ENCODE data around the gene PCDHB3.
A peak's percentile ranks its signal among the peaks of the same experiment; 100 is the strongest.
"Not testable (repeated sequence)": the region's sequence is repeated elsewhere in the genome, so short reads cannot be mapped to it uniquely, and the experiment has no call there.

The PCDHB3 gene

DNA sequence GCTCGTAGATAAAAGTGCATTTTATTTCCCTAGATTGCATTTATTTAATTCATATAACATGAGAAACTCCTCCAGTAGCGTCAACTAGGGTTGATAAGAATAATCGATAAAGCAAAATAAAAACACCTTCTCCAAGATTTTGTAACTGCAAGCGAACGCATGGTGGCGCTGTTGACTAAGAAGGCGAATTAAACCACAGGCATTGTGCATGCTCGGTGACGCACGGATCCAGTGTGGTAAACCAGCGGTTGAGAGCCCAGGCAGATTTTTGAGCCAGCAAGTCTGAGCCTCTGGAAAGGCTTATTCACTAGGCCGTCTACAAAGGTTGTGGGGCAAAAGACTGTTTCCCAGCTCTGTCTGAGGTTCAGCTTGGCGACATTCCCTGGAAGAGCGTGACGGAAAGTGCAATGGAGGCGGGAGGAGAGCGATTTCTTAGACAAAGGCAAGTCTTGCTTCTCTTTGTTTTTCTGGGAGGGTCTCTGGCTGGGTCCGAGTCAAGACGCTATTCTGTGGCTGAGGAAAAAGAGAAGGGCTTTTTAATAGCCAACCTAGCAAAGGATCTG, at the start of gene PCDHB3:
Gene PCDHB3 (plus strand): TSS at position 231 of the 563 bp plus-strand sequence. CDS start 177 bp downstream, at position 408.
- DNase-seq = peak; percentile 48

- no peak for DNase-seq
Observed at GRCh38 chr5:141050622-141051520, 49.4 kb upstream of the PCDHB3 start, which contains the start of gene PCDHB1. TSS of gene PCDHB1 (plus strand) at chr5:141051374. CDS start at chr5:141051471, 97 bp downstream.

- no peak for DNase-seq
Observed at GRCh38 chr5:141051521-141051866, 48.8 kb upstream of the PCDHB3 start.

DNA sequence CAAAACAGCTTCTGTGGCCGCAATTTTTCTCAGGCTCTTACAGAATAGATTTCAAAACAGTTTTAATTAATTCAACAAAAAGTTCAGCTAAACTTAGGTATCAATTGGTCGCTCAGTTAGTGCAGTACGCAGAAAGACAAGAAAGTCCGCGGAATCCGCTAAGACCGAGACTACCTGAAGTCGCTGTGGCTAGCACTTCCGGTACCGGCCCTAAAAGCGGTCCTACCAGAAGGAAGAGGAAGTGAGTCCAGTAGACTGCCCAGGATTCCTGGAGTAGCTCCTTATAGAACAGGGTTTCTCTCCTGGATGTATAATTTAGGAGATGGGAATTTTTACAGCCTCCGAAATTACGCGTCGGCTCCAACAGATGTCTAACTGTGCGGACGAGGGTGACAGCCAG, 22.4 kb upstream of the PCDHB3 start:
- no peak for DNase-seq

DNA sequence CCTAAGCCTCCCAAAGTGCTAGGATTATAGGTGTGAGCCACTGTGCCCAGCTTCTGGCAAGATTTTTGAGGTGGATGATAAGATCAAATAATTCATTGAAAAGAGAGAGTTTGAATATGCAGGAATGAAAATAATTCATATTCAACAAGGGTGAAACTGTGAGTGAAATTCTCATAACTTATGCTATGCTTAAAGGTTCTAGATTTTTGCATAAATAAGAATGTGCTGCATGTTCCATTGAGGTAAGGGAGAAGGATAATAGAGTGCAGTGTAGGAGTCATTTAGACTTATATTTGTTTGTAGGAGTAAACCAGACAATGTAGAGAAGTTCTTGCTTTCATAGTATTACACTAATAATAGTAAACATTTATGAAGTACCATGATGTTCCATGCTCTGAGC, 18.0 kb upstream of the PCDHB3 start:
- DNase-seq = no peak

DNA sequence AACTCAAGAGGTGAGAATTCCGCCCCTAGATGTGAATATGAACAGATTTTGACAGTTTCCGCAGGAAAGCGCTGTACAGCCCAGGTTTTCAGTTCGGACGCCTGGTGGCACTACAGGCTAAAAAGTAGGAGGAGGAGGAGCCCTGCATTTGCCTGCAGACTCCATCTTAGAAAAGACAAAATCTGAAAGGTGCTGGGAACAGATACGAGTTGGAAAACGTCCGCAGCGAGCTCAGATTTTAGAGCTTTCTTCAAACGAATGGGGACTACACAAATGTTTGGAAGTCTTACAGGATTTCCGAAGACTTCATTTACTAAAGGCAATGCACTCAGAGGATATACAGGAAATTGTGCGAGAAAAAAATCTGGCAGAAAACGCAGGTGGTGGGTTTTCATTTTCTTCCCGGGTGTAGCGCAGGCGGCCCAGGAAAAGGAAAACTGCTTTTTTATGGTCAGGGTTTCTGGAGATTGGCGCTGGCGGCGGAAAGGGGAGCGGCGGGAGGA, 15.7 kb upstream of the PCDHB3 start:
- DNase-seq = peak; percentile 35

DNA sequence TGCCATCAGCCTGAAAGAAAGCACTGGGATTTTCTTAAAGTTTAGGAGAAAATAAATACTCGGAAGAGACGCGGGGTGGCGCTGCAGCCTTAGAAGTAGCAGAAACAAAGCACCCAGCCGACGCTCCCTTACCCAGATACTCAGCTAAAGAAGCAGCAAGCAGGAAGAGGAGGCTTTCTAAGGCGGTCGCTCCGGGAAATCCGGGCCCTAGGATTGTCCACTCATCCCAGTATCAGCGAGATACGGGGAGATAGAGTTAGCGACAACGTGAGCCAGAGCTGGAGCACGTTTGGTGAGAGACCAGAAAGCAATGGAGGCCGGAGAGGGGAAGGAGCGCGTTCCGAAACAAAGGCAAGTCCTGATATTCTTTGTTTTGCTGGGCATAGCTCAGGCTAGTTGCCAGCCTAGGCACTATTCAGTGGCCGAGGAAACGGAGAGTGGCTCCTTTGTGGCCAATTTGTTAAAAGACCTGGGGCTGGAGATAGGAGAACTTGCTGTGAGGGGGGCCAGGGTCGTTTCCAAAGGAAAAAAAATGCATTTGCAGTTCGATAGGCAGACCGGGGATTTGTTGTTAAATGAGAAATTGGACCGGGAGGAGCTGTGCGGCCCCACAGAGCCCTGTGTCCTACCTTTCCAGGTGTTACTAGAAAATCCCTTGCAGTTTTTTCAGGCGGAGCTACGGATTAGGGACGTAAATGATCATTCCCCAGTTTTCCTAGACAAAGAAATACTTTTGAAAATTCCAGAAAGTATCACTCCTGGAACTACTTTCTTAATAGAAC, 5.6 kb upstream of the PCDHB3 start, which contains the start of gene PCDHB2:
Gene PCDHB2 (plus strand): TSS at position 135 of the 782 bp plus-strand sequence. CDS start 176 bp downstream, at position 311.
- peak; percentile 67 for DNase-seq

GRCh38 chr5:141095263-141095641, 5.0 kb upstream of the PCDHB3 start:
- DNase-seq = no peak

- not testable (repeated sequence) for DNase-seq
Observed at GRCh38 chr5:141096181-141096580, 4.1 kb upstream of the PCDHB3 start.

- DNase-seq = not testable (repeated sequence)
Observed at GRCh38 chr5:141096586-141096985, 3.7 kb upstream of the PCDHB3 start.

- no peak for DNase-seq
Observed at GRCh38 chr5:141101059-141101458, 786 bp downstream of the PCDHB3 start.

DNA sequence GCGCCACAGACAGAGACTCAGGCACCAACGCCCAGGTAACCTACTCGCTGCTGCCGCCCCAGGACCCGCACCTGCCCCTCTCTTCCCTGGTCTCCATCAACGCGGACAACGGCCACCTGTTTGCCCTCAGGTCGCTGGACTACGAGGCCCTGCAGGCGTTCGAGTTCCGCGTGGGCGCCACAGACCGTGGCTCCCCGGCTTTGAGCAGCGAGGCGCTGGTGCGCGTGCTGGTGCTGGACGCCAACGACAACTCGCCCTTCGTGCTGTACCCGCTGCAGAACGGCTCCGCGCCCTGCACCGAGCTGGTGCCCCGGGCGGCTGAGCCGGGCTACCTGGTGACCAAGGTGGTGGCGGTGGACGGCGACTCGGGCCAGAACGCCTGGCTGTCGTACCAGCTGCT, 1.8 kb downstream of the PCDHB3 start:
- DNase-seq = not testable (repeated sequence)

DNA sequence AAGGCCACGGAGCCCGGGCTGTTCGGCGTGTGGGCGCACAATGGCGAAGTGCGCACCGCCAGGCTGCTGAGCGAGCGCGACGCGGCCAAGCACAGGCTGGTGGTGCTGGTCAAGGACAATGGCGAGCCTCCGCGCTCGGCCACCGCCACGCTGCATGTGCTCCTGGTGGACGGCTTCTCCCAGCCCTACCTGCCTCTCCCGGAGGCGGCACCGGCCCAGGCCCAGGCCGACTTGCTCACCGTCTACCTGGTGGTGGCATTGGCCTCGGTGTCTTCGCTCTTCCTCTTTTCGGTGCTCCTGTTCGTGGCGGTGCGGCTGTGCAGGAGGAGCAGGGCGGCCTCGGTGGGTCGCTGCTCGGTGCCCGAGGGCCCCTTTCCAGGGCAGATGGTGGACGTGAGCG, 2.2 kb downstream of the PCDHB3 start:
- not testable (repeated sequence) for DNase-seq

- no peak for DNase-seq
Observed at GRCh38 chr5:141105350-141105749, 5.1 kb downstream of the PCDHB3 start.

GRCh38 chr5:141119250-141119649, 19.0 kb downstream of the PCDHB3 start:
- DNase-seq = no peak

DNA sequence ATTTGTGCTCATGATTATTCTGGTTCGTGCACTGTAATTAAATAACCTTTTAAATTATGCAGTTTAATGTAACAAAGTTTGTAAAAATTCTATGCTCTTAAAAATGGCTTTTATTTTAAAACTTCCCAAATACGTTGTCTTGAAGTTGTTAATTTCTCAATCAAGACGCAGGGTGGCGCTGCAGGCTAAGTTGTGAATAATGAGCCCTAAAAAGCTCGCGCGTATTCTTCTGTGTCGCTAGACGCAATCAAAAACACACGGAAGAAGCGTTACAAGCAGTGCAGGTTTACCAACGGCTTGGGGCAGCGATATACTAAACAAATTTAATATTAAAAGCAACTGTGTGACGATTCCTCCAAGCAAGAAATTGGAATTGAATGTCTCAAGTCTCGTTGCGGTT, 21.3 kb downstream of the PCDHB3 start, which contains the start of gene PCDHB4:
Gene PCDHB4 (plus strand): TSS at position 256 of the 400 bp plus-strand sequence. CDS start 181 bp downstream, outside the sequence.
- DNase-seq = no peak

DNA sequence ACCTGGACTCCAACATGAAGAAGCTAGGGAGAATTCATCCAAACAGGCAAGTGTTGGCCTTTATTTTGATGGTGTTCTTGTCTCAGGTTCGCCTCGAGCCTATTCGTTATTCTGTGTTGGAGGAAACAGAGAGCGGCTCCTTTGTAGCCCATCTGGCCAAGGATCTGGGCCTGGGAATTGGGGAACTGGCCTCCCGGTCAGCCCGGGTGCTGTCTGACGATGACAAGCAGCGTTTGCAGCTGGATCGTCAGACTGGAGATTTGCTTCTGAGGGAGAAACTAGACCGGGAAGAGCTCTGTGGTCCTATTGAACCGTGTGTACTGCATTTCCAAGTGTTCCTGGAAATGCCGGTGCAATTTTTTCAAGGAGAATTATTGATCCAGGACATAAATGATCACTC, 21.7 kb downstream of the PCDHB3 start:
- DNase-seq = no peak

DNA sequence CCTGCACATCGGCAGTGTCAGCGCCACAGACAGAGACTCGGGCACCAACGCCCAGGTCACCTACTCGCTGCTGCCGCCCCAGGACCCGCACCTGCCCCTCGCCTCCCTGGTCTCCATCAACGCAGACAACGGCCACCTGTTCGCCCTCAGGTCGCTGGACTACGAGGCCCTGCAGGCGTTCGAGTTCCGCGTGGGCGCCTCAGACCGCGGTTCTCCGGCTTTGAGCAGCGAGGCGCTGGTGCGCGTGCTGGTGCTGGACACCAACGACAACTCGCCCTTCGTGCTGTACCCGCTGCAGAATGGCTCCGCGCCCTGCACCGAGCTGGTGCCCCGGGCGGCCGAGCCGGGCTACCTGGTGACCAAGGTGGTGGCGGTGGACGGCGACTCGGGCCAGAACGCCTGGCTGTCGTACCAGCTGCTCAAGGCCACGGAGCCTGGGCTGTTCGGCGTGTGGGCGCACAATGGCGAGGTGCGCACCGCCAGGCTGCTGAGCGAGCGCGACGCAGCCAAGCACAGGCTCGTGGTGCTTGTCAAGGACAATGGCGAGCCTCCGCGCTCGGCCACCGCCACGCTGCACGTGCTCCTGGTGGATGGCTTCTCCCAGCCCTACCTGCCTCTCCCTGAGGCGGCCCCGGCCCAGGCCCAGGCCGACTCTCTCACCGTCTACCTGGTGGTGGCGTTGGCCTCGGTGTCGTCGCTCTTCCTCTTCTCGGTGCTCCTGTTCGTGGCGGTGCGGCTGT, 23.3 kb downstream of the PCDHB3 start:
- DNase-seq = not testable (repeated sequence)

GRCh38 chr5:141127305-141127704, 27.0 kb downstream of the PCDHB3 start:
- no peak for DNase-seq

GRCh38 chr5:141135030-141135717, 34.9 kb downstream of the PCDHB3 start, which contains the start of gene PCDHB5:
TSS of gene PCDHB5 (plus strand) at chr5:141135206. CDS start at chr5:141135435, 229 bp downstream.
- DNase-seq = peak; percentile 13

- DNase-seq = no peak
Observed at GRCh38 chr5:141135718-141136266, 35.5 kb downstream of the PCDHB3 start.

All from fibroblast of skin of right biceps (primary cell).